DMS53 (cell line): ENCODE data around the gene TANGO2.

ENCODE experiments used
- DNase-seq: peaks from one replicate; lab custom pipeline; 2025; lab: John Stamatoyannopoulos, UW

TANGO2 gene, protein sequence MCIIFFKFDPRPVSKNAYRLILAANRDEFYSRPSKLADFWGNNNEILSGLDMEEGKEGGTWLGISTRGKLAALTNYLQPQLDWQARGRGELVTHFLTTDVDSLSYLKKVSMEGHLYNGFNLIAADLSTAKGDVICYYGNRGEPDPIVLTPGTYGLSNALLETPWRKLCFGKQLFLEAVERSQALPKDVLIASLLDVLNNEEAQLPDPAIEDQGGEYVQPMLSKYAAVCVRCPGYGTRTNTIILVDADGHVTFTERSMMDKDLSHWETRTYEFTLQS

DNA sequence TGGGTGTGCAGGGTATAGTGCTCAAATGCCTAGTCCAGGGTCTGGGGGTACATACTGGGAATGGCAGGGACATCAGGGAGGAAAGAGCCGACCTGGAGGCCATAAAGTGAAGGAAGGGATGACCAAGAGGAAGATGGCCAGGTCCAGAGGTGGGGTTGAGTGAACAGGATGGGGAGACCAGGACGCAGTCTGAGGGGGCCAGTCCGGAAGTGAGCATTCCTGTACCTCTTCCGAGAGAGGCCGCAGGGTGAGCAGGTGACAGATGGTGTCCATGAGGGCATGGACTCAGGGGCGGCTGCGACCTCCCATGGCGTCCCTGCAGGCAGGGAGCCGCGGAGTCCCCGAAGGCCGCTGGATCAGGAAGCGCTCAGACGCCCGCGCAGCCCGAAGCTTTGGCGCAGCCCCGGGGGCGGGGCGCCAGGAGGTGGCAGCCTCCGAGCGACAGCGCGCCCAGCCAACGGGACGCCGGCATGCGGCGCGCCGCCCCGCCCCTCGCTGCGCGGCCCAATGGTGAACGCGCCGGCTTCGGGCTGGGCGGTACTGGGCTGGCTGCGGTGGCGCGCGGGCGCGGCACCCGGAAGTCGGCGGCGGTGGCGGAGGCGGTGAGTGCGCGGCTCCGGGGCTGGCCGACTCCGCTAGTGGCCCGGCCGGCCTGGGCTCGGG lies at the start of gene TANGO2:
TSS of gene TANGO2 (plus strand) at position 578 of the 663 bp plus-strand sequence. CDS start 15,689 bp downstream, outside the sequence.
- DNase-seq = peak; percentile 86

DNA sequence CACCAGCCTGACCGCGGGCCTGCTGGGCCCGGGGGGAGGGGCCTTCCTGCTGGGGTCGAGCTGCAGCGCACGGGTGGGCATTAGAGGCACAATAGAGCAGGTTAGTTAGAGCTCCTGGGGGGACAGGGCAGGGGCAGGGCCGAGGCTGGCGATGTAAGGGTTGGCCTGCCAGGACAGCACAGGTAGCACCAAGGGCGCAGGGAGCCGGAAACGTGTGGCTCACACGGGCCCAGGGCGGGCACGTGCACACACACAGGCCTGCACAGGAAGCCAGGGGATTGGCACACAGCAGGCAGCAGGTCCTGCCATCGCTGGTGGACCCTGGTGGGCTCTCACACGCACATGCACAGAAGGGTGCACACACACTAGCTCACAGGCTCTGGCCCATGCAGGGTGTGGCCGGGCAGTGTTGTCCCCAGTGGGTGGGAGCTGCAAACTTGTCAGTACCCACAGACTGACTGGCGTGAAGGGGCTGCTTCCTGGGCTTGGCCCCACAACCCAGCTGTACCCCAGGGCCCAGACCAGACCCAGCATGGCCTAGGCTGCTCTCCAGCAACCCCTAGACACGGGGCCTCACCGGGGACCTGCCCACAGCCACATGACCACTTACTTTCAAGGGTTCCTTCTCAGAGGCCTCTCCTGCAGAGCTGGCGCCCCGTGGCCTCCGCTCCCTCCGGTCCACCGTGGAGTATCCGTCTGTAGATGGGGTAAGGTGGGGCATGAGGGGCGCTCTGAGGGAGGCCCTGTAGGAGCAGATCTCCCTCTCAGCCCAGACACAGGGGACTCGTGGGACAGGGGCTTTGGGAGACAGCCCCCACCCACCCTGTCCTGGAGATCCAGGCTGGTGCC lies 49.4 kb upstream of the TANGO2 start:
- no peak for DNase-seq

DNA sequence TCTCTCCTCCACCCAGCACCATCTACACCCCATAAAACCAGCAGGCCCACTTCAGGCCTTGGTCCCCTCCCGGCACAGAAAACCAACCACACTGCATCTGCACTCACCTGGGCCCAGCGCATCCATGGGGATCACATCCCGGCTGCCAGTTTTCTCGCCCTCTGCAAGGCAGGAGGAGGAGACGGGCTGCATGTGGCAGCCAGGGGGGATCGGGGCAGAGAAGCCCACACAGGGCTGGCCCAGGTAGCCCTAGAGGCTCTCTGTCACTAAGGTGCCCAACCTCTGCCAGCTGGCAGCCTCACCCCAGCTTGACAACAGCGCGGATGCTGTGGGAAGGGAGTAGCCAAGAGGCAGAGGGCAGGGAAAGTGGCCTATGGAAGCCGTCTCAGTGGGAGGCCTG lies 48.7 kb upstream of the TANGO2 start:
- DNase-seq = no peak

DNA sequence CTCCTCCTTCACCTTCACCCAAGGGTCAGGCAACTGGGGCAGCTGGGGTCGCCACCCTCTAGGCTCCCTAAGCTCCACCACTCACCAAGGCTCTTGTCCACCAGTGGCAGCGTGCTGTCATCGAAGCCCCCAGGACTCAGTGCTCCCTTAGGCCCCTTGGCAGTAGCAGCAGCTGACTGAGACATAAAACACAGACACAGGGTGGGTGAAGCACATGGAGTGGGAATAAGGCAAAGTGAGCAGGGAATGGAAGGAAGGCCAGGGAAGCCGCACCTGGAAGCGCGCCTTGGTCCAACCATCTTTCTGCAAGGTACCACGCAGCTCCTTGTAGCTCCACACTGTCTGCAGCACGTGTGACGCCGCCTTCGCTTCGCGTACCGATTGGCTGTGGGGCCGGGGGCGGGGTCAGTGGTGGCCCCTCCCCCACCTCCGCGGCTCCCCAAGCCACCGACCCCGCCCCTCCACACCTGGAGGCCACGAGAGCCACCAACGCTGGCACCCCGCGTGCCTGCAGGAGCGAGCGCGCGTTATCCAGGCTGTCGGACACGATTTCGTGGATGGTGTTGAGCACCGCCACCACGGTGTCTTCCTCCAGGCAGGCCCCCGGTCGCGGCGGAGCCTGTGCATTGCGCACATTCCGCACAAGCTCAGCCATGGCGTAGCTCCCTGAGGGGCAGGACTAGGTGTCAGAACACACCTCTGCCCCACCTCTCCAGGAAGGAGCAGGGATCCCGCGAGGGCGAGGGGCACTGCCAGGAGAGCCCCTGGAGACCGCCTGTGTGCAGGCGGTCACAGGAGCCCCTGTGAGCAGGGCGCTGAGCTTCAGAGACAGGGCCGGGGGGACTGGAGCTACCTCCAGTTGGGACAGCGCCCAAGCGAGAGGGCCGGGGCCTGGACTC lies 48.0 kb upstream of the TANGO2 start:
- no peak for DNase-seq

DNA sequence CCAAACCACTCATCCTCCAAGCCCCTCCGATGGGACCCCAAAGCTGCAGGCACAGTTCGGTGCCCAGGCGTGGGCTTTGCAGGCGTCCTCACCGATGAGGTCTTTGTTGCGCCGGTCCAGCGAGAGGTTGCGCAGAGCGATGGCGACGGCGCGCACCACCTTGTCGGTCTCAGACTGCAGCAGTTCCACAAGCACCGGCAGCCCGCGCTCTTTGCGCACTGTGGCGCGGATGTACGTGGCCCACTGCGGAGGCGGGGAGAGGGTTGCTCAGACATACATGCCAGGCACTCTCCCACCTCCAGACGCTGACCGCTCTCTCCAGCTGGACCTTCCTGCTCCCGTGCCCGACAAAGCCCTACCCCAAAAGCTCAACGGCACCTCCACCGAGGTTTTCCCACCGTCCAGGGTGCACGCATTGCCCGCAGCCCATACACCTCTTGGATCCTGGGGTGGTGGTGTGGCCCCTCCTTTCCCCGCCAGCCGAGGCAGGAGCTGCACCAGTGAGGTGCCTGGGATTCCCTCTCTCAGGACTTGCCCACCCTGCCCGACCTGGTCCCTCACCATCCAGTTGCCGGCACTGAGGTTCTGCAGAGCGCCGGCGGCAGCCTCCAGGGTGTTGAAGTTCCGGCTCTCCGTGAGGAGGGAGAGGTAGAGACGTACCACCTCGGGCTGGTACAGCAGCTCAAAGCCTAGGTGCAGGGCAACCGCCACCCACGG lies 47.2 kb upstream of the TANGO2 start:
- no peak for DNase-seq

DNA sequence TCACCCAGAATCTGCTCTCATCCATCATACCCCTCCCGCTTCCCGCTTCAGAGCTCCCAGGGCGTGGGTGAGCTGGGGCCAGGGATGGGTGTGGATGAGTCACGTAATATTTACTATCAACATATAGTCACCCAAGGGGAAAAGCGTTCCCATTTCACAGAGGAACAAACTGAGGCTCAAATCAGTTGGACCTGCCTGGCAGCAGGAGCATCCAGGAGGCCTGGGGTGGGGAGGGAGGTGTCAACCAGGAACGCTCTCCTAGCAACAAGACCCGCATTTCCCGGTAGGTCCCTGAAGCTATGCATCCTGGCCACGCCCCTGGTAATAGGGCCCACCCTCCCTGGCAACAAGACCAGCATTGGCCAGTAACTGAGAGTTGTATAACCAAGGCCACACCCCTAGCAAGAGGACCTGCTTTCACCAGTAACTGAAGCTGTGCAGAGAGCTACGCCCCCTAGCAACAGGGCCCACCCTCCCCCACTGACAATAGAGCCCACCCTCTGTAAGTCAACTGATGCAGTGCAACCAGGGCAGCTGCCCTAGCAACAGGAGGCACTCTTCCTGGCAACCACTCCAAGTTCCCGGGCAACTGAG lies 46.5 kb upstream of the TANGO2 start:
- peak; percentile 22 for DNase-seq

DNA sequence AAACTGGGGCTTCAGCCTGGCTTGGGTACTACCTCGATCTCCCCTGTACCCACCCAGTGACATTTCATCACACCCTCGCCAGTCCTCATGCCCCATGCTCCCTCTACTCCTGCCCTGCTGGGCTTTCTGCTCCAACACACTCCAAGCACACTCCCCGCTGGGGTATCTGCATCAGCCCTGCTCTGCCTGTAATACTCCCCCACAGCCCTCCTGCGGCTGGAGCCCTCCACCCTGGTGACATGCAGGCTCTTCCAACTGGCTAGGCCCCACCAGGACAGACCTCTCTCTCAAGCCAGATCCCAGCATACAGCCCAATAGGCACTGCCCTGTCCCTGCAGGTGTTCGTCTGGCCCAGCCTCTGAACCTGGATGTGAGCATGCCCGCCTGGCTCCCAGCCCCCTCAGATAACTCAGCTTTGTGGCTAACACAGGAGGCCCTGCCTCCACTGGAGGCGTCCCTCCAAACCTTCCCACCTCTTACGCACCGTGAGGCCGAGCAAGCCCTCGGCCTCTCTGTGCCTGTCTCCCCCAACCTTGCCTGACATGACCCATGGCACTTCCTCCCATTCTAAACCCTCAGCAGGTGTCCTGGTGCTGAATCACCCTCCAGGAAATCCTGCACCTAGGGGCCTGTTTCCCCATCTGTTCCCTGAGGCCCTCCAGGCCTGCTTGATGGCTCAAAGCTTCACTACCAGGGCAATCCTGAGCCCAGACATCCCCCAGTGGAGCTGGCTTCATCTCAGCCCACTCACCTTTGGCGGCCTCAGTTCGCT lies 45.8 kb upstream of the TANGO2 start:
- peak; percentile 66 for DNase-seq

DNA sequence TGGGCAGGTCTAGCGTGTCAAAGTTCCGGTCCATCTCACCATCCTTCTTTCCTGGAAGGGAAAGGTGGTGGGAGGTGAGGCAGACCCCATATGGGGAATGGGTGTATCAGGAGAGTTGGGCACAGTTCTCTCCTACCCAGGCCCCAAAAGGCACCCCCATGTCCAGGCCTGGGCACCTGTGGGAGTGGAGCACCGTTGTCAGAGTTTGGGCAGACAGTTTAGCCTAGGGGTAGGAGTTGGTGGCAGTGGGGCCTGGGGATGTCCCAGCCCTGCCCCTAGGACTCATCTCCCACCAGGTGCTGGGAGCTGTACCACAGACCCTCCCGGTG lies 45.2 kb upstream of the TANGO2 start:
- DNase-seq = no peak

DNA sequence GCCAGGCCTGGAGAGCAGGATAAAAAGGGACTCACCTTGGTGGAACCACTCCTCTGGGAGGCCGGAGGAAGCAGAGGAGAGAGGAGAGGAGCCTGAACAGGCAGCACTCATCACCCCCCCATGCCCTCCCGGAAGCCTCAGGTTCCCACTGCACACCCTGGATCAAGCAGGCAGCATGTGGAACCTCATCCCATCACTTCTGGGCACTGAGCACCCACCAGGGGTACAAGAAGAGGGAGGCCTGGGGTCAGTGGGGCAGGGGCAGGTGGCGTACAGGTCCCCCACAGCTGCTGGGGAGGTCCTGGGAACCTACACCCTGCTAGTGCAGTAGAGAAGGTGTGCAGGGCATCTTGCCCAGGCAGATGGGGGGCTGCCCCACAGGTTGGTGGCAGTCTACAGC lies 44.2 kb upstream of the TANGO2 start:
- no peak for DNase-seq

DNA sequence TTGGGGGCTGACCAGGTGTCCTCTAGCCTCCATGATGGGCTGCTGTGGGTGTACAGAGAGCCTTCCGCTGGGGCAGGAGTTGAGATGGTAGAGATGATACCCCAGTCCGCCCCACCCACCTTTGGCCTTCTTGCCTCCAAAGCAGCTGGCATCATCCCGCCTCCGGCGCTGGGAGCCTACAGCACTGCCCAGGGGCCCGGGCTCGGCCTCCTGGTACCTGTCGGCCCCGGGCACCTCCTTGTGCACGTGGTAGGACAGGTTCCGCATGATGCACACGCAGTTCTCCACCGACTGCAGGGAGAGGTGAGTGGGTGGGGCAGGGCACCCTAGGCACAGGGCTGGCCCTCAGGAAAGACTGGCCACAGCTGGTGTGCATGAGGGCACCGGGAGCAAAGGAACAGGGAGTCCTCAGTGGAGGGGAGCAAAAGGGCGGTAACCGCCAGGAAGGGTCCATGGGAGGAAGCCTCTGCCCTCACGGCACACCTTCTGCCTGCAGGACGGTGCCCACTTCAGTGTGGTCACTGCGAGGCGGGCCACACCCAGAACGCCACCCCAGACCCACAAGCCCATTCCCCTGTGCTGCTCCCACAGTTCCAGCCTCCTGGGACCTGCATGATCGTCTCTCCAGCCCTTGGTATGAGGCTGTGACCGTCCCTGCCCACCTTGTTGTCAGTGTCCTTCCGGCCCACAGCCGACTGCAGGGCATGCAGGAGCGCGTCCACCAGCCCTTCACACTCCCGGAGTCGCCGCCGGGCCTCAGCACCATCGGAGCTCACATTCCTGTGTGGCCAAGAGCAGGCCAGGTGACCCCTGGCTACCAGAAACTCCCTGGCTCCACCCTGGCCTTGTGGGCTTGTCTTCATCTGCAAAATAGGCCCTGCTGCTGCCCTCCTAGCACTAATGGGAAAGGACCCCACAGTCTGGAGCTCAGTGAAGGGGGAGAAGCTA lies 43.3 kb upstream of the TANGO2 start:
- DNase-seq = no peak

DNA sequence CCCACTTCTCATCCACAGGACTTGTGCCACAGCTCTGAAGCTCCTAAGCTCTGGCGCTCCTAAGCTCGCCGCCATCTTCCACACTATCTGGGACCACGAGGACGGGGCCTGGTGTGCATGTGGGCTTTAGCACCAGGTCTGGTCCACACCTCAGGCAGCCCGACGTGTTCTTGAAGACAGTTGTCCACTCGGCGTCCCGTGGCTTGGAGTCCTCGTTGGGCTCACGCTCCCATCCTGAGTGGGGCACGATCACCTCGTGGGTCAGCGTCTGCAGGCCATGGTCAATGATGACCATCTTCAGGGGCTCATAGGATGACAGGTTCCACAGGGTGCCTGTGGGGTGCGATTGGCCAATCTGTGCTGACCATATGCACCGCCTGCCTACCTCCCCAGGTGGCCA lies 42.2 kb upstream of the TANGO2 start:
- DNase-seq = no peak

DNA sequence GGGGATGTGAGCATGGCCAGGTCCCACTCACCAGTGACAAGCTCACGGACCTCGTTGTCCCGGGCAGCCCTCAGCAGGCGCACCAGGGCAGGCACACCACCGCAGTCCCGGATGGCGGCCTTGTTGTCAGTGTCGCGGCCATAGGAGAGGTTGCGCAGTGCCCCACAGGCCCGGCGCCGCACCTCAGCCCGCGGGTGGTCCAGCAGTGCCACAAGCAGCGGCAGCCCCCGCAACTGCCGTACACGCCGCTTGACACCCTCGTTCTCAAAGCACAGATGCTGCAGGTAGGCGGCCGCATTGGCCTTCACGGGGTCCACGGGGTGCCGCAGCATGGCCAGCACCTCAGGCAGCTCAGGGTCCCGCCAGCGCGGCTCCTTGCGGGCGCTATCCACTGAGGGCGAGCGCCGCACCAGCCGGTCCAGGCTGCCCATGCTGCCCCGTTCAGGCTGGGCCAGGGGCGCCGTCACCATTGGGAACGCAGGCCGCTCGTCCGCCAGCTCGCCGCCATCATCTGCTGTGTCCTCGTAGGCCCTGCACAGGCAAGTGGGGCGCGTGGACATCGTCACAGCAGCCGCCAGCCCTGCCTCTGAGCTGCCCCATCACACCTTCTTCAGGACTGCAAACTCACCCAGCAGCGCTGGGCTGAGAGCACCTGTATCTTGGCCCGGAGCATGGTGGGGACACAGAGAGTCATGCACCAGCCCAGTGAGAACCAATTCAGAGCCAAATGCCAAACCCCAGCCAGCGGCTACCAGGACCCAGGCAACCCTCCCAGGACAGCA lies 41.0 kb upstream of the TANGO2 start:
- DNase-seq = no peak

DNA sequence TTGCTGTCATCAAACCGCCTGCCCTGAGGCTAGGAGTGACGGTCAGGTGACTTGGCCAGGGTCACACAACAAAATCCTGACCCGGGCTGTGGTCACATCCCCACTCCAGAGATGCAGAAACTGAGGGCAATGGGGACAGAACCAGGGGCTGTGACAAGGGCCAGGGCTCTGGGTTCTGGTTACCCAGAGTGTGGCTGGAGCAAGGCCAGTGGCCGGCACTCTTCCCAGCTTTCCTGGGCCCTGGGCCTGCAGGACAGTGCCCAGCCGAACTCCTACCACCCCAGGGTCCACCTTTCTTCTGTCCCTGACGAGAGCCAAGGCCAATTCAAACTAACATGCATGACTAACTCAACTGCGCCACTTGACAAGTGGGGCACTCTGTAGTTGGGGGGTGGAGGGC lies 40.1 kb upstream of the TANGO2 start:
- no peak for DNase-seq

DNA sequence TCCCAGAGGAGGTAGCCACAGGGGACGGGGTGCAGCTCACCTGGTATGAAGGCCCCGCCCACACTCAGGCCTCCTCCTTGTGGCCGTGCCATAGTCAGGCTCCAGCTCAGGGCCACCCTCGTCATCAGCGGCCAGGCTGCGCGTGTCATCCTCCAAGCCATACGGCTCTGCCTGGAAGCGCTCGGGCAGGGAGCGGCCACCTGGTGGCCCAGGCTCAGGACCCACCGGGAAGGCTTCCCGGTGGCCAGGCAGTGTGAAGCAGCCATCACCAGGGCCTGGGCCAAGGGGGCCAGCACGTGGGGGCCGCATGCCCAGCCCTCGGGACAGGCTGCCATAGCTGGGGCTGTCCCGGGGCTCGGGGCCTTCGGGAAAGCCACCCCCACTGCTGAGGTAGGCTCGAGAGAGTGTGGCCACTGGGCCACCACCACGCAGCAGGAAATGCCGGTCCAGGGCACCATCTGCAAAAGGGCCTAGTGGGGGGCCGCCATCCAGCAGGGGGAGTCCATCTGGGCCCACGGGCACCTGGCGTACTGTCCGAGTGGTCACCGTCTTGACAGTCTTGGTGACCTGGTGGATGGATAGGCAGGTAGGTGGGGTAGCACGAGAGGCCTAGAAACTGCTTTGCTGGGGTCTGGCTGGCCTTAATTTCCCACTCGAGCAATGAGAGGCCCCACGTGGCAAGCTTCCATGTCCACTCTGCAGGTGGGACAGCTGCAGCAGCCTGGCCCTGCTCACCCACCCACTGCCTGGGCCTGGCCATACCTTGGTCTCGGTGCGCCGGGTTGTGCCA lies 39.5 kb upstream of the TANGO2 start:
- no peak for DNase-seq

DNA sequence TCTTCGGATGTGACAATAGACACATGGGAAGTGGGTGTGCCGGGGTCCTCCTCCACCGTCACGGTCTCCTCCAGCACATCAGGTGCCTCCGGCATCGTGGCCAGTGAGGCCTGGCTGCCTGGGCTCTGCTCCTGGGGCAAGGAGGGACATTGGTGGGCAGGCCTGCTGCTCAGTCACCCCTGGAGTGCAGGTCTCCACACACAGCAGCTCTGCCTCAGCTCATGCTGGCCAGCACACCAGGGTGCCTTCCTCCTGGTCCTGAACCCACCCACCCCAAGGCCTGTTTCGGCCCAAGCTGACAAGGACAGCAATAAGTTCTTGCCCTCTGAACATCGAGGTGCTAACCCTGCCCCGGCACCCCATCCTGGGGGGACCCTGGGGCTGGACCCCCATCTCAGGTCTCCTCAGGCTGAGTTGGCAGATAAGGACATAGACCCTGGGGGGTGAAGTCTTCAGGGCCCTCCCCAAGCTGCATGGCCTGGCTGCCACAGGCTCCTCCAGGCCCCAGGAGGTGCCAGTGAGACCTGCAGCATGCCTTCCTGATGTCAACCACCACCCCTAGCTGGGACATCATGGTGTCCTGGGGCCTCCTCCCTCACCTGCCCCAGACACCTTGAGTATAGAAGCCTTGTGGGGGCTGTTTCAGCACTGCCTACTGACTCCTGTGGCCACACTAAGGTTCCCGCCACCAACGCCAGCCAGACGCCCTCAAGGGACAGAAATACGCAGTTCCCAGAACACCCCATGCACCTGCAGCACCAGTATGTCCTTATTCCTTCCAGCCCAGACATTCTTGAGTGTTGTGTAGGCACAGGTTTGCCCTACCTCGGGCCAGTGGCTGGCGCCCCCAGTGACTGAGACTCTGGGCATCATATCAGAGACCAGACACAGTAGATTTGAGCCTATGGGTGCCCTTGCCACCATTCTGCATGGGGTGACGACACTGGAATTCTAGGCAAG lies 38.7 kb upstream of the TANGO2 start:
- DNase-seq = no peak

DNA sequence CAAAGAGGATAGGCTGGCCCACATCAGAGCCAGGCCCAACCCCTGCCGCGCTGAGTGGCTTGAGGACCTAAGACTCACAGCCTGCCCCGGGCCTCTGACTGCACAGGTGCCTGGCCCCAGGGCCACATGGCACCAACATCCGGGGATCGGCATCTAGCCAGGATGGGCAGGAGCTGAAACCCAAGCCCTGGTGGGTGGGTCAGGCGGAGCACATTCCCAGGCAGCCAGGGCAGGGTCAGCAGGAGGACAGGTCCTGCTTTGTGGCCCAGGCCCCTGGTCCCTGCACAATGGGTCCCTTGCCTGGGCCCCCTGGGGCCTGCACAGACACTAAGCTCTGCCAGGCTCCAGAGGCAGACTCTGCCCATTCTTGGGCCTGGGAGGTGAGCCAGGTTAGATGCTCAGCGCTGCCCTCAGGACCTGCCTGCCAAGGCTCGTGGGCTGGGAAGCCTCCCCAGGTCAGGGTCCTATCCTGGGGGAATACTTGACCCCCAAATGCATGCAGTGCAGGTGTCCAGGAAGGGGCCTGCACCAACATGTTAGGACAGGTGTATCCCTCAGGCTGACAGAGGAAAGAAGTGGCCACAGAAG lies 37.8 kb upstream of the TANGO2 start:
- DNase-seq = no peak
